HG03108 (cell line): ENCODE data around the gene TUT7.
A peak's percentile ranks its signal among the peaks of the same experiment; 100 is the strongest.
"Not testable (repeated sequence)": the region's sequence is repeated elsewhere in the genome, so short reads cannot be mapped to it uniquely, and the experiment has no call there.

Experiments used
- ATAC-seq: cut with Tn5 transposase; IDR thresholded peaks from one replicate; pipeline ENCODE4 v1.9.1; 2021; ENCODE audit warnings: moderate library complexity; ENCODE audit not compliant: unreplicated experiment

Gene TUT7, protein sequence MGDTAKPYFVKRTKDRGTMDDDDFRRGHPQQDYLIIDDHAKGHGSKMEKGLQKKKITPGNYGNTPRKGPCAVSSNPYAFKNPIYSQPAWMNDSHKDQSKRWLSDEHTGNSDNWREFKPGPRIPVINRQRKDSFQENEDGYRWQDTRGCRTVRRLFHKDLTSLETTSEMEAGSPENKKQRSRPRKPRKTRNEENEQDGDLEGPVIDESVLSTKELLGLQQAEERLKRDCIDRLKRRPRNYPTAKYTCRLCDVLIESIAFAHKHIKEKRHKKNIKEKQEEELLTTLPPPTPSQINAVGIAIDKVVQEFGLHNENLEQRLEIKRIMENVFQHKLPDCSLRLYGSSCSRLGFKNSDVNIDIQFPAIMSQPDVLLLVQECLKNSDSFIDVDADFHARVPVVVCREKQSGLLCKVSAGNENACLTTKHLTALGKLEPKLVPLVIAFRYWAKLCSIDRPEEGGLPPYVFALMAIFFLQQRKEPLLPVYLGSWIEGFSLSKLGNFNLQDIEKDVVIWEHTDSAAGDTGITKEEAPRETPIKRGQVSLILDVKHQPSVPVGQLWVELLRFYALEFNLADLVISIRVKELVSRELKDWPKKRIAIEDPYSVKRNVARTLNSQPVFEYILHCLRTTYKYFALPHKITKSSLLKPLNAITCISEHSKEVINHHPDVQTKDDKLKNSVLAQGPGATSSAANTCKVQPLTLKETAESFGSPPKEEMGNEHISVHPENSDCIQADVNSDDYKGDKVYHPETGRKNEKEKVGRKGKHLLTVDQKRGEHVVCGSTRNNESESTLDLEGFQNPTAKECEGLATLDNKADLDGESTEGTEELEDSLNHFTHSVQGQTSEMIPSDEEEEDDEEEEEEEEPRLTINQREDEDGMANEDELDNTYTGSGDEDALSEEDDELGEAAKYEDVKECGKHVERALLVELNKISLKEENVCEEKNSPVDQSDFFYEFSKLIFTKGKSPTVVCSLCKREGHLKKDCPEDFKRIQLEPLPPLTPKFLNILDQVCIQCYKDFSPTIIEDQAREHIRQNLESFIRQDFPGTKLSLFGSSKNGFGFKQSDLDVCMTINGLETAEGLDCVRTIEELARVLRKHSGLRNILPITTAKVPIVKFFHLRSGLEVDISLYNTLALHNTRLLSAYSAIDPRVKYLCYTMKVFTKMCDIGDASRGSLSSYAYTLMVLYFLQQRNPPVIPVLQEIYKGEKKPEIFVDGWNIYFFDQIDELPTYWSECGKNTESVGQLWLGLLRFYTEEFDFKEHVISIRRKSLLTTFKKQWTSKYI (N-terminal part only)

DNA sequence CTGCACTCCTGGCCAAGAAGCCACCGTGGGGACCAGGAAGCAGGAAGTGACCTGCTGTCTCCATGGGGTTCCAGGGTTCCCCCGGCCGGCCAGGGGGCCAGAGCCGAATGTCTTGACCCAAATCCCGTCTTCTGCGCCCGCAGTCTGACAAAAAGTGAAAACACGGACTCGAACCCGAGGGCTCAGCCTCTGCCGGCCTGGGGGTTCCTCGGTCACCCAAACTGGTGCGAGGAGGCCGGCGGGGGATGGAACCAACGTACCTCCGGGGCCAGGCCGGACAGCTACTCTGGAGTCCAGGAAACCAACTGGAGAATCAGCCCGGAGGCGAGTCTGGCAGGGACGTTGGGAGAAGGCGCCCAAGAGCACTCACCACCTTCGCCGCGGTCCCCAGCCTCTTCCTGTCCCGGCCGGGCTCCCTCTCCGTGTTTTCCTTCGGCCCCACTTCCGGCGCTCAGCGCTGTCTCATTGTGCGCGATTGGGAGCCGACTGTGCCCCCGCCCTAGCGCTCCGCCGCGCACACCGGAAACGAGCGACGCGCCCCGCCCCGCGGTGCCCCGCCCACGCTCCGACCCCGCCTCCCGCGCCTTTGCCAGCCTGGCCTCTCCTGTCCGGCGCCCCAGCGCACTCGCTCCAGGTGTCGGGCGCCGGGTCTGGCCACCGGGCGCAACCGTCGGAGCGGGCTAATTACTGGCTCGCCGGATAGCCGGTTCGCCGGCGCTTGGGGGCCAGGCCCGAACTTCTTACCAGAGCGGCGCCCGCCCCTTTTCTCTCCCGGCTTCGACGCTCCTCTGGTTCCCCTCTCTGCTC lies at the start of gene TUT7:
Gene TUT7 (minus strand): TSS at position 400 of the 807 bp plus-strand sequence. CDS start 1,211 bp downstream, outside the sequence.
- peak; percentile 76 for ATAC-seq

DNA sequence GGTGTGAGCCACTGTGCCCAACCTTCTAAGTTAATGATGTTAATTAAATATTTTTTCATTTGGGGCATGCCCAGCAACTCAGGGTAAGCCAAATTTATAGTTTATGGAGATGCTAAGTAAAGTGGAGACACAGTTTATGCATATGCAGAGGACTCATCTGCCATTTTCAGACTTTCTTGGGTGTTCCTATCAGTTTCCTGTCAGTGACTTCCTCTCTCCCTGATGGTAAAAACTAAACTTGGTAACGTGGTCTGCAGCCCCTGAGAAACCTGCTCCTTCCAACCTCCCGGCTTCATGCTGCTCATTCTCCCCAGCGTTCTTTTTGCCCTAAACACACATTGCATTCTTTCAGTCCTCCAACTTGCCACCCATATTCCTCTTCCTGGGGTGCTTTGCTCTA lies 48.4 kb upstream of the TUT7 start:
- ATAC-seq, result no peak

DNA sequence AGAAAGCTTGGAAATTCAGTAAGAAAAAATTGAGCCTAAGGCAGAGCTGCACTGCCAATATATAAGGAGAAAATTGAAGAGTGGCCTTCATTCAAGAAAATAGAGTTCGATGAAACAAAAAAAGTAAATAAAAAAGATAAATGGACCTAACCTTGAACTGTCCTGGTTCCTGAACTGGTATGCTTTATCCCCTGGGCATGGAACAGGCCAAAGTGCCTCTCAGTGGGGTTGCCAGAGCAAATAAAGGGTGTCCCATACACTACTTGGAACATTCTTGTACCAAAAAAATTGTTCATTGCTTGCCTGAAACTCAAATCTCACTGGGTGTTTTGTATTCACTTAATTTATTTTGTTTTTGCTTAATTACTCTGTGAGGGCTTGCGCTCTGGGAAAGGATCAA lies 42.2 kb upstream of the TUT7 start:
- ATAC-seq, result no peak

DNA sequence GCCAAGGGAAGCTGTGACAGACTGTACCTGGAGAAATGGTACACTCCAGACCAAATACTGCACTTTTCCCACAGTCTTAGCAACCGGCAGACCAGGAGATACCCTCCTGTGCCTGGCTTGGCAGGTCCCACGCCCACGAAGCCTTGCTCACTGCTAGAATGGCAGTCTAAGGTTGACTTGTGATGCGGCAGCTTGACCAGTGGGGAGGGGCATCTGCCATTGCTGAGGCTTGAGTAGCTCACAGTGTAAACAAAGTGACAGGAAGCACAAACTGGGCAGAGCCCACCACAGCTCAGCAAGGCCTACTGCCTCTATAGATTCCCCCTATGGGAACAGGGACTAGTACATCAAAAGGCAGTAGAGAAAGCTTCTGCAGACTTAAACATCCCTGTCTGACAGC lies 36.0 kb upstream of the TUT7 start:
- not testable (repeated sequence) for ATAC-seq

DNA sequence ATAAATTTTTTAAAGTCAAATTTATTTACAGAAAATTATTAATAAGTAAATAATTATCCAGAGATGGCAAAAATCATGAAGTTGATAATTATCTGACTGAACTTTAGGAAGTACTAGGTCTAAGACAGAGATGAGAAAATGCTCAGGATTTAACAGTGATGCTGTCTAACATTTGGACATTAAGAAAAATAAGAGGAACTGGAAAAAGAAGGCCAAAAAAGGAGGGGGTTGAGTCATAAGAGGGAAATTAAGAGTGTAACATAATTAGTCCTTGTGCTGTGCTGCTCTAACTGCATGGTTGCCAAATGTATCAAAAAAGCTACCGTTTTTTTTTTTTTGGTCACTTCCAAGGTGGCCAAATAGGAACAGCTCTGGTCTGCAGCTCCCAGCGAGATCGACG lies 35.4 kb upstream of the TUT7 start:
- ATAC-seq, result no peak

DNA sequence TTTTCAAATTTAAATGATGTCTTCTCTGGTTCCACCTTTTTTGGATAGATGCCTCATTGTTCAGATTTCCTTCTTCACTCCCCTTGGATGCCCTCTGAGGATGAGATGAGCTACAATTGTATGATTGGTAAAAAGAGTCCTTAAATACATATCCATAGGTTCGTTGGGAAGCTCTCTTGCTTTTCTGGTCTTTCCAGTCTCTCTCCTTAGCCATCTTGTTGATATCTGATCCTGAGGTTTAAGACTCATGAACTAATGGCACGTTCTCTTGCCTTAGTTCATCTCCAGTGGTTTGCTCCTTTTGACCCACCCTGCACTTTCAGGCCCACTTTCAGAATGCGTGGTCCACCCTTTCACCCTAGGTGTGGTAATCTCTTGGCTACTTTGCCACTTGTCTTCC lies 33.2 kb upstream of the TUT7 start:
- ATAC-seq, result no peak

DNA sequence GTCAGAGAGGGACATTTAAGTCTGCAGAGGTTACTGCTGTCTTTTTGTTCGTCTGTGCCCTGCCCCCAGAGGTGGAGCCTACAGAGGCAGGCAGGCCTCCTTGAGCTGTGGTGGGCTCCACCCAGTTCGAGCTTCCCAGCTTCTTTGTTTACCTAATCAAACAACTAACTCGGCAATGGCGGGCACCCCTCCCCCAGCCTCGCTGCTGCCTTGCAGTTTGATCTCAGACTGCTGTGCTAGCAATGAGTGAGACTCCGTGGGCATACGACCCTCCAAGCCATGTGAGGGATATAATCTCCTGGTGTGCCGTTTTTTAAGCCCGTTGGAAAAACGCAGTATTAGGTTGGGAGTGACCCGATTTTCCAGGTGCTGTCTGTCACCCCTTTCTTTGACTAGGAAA lies 28.8 kb upstream of the TUT7 start:
- not testable (repeated sequence) for ATAC-seq

DNA sequence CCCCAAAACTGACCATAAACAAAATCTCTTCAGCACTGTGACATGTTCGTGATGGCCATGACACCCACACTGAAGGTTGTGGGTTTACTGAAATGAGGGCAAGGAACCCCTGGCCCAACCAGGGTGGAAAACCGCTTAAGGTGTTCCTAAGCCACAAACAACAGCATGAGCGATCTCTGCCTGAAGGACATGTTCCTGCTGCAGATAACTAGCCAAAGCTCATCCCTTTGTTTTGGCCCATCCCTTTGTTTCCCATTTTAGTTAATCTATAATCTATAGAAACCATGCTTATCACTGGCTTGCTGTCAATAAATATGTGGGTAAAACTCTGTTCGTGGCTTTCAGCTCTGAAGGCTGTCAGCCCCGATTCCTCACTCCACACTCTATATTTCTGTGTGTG lies 21.8 kb upstream of the TUT7 start:
- ATAC-seq, result no peak

DNA sequence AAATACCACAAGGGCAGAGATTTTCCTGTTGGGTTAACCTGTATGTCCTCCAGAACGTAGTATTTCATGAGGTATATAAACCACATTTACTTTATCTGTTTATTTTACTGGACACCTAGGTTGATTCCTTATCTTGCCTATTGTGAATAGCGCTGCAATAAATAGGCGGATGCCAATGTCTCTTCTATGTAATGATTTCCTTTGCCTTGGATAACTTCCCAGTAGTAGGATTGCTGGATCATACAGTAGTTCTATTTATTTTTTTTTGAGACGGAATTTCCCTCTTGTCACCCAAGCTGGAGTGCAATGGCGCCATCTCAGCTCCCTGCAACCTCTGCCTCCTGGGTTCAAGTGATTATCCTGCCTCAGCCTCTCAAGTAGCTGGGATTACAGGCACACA lies 15.6 kb upstream of the TUT7 start:
- ATAC-seq, result no peak

DNA sequence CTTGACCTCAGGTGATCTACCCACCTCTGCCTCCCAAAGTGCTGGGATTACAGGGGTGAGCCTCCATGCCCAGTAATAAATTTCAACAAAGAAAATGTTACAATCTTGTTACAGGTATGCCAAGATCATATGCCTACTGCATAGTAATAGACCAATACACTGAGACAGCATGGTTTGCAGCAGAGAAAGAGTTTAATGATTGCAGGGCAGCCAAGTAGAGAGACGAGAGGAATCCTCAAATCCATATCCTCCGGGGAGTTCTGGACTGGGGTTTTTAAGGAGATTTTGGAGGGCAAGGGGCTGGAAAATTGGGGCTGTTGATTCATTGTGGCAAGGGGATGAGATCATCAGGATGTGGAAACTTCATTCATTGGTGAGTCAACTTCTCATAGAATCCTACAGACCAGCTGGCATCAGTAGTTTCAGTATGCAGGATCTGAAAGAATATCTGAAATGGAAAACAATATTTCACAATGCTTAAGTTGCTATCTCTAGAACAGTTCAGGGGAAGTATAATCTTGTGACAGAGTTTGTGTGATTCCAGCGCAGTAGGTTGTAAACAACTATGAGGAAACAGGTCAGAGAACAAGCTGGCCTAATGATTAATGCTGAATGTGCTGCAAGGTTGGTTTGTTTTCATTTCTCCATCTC lies 14.8 kb upstream of the TUT7 start:
- ATAC-seq, result no peak

DNA sequence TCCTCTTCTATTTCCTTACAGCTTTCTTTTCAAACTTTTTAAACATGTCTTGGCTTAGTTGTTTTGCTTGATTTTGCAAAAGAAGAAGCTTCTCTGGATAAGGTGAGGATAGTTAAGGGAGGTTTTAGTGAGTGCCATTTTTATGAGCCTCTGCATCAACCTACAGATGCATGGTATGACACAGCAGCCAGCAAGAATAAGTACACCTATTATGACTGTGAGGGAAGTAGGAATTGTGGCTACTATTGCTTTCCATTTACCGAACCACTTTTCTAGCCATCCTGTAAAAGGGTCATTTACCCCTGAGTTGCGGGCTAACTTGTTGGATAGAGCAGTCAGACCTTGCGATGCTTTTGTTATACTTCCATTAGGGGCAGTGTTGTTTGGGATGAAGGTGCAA lies 7.0 kb upstream of the TUT7 start:
- no peak for ATAC-seq

DNA sequence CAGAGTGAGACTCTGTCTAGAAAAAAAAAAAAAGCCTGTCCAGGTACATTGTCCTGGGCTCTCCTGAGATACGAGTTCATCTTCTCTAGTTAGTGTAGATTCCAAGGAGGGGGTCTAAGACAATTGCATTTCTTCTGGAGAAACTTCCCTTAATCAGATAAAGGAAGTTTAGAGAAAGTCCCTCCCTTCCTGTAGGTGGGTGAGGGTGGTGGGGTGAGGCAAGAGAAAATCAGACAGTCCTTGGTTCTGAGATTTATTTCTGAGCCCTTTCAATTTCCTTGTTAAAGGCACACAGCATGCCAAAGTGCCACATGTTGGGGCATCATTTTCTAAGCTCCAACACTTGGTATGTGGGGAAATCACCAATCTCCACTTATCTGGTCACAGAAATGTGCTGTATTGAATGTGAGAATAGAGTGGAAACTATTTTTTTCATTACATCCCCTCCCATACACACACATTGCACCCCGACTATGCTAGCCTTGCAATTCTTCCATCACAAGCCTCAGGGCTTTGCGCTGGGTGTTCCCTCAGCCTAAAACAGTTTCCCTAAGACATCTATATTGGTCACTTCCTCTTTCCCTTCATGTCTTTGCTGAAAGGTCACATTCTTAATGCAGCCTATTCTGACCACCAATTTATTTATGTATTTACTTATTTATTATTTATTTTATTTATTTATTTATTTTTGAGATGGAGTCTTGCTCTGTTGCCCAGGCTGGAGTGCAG lies 5.1 kb upstream of the TUT7 start:
- no peak for ATAC-seq

DNA sequence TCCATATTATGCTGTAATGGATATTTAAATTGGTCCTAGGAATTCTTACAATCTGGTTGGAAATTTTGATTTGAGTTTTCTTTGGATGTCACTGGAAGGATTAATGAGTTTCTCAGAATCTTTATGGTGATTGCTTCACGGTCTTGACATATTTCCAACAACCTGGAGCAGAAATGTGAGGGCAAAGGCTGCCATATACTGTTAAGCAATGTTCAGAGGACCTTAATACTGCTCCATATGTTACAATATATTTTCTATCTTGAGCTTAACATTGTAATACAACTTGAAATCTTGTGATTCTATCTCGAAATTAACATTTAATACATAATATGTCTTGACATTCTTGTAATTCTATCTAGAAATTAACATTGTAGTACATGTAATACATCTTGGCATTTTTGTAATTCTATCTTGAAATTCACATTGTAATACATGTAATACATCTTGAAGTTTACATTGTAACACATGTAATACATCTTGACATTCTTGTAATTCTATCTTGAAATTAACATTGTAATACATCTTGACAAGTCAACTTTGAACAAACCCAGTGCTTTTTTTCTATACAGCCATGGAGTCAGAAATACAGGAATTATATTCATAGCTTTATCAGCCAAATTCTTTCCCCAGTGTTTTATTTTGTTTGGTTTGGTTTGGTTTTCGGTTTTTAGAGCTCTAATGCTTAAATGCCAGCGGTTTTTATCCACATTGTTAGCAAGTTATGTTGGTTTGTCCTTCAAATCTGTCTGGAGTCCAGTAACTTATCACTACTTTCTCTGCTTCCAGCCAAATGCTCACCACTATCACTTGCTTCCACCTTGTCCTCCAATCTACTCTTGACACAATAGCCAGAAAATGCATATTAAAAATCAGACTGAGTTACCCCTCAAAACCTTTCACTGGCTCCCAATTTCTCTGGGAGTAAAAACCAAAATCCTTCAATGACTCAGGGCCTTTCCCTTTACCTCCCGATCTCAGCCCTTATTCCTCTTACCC lies 3.0 kb upstream of the TUT7 start:
- ATAC-seq, result no peak

DNA sequence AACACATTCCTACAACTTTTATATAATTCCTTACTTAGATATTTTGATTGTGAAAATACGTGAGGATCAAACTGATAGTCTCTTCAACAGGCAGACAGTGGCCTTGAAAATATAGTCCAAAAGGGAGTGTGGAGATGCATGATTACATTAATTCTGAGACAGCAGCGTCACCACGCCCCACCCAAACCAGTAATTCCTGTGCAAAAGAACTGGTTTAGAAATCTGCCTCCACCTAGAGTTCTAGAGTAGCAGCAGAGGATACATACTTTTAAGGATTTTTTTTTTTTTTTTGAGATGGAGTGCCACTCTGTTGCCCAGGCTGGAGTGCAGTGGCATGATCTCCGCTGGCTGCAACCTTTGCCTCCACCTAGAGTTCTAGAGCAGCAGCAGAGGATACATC lies 1.6 kb upstream of the TUT7 start:
- ATAC-seq, result no peak

DNA sequence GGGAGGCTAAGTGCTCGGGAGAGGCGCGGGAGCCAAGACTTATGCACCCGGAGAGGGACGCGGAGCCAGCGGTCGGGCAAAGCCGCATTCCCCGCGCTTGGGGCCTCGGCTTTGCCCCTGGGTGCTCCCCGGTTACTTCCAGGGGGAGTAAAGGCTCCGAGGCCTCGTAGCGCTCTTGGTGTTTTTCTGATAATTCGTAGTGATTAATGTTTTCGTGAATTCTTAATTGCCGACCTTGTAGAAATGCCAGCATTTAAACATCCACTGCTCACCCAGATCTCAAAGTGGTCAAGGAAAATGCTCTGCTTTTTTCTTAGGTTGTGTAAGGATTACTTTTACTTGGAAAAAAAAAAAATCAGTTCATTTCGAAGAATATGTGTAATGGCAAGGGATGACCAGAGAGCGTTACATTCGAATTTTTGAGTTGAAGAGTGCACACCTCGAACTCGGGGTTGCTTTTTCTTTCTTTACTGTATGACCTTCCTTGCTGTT lies 654 bp upstream of the TUT7 start:
- no peak for ATAC-seq

DNA sequence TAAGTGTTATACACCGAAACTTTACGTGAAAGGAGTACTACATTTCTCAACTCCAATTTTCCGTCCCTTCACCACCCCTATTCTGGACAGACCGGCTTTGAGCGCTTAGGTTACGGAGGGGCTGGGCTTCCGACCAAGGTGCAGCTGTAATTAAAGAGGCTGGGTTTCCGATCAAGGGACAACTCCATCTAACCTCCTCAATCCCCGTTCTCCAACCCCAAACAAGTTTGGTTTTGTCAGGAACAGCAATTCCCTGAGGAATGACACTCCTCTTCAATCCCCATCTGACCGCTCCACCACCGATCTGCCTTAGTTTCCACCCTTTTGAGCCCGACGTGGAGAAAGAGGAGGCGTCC lies 577 bp downstream of the TUT7 start:
- ATAC-seq, result no peak

DNA sequence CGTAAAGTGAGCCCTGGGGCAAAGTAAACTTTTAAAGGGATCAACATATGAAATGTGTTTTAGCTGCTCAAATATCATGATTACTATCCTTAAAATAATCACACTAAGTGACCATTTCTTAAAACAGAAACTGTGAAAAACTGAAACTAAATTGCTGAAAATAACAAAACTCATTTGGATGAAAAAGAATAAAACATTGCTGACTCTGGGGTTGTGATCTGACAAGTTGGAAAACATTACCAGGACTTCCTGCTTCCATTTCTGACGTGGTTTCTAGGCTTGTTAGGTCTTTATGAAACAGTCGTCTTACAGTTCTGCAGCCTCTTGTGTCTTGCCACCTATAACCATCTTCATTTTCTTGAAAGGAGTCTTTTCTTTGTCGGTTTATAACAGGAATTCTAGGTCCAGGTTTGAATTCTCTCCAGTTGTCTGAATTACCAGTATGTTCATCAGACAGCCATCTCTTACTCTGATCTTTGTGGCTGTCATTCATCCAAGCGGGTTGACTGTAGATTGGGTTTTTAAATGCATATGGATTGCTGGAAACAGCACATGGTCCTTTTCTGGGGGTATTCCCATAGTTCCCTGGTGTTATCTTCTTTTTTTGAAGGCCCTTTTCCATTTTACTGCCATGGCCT lies 1.7 kb downstream of the TUT7 start:
- ATAC-seq, result no peak

DNA sequence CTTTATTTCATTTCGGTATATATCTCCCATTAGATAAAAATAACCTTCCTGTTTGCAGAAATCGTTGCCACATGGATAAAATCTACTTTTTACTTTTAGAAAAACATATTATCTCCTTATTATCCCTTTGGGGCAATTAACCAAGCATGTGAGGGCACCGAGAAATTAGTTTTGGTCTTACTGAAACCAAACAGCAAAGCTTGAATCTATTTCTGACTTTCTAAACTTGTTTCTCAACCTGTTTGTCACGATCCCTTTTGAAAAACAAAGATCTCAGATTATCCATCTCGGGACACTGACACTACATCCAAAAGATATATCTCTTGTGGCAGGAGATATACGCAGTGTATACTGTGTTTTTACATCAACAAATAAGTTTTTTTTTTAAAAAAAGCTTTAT lies 2.3 kb downstream of the TUT7 start:
- no peak for ATAC-seq
